Measurements from ENCODE around the gene GLRB. TPM values are rescaled to one million over a fixed set of nuclear protein-coding genes. Genes with fewer than 3 reads are reported as not detected.
A peak's percentile ranks its signal among the peaks of the same experiment; 100 is the strongest.
"Not testable (repeated sequence)": the region's sequence is repeated elsewhere in the genome, so short reads cannot be mapped to it uniquely, and the experiment has no call there.

Gene GLRB
- polyA plus RNA-seq (ENCODE audit: insufficient read length in 4 of 4): 10 to 100 TPM; 12.2 to 17.8 (median 15.8) TPM

DNA sequence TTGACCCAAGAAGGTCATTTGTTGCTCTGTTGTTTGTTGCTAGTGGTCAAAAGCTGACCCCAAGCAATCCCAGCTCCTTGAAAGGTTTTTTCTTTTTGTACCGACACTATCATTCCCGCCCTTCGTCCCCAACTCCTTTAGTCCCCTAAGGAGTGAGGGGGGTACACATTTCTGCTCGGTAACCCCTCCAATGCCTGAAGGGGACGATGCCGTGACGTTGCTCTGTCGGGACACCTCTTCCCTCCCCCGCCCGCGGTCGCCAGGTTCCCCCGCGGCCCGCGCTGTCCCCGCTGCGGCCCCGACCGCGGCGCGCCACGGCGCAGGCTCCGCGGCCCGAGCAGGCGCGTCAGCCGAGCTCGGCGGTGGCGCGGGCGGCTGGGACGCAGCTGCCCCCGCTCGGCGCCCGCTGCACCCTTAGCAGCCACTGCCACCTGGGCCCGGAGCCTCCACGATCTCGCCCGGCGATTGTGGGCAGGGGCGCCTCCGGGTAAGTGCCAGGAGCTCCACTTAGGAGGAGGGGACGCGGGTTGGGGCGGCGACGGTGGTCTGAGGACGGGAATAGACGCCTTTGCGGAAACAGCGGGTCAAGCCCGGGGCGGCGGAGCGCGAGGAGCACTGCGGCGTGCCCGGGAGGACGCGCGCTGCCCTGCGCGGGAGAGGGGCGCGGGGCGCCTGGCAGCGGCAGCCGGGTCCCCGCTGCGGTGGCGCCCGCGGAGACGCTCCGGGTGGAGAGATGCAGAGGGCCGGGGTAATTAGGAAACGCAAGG is at the start of gene GLRB:
Gene GLRB (plus strand): TSS at position 340 of the 767 bp plus-strand sequence. CDS start 1,875 bp downstream, outside the sequence.
- DNase-seq (ENCODE audit: low read depth in 4 of 4, low spot score in 3 of 4): peak in 2 of 4 donors; percentile 11 to 21

DNA sequence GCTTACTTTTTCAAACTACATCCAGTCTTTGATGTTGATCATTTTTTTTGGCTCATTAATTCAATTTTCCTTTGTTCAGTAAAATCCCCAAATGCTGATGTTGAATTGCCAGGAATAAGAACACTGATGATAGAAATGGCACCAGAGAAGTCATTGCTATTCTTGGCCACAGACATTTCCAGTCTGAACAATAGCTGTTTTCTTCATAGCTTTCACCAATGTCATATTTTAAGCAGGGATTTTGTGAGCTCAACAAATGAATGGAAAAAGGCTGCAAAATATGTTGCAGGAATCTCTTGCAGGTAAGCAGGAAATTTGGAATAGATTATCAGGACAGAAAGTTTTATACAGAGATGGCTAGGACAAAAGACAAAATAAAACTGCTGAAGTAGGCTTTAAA is 40.5 kb upstream of the GLRB start:
- no peak for DNase-seq (ENCODE audit: low read depth in 4 of 4, low spot score in 3 of 4)

DNA sequence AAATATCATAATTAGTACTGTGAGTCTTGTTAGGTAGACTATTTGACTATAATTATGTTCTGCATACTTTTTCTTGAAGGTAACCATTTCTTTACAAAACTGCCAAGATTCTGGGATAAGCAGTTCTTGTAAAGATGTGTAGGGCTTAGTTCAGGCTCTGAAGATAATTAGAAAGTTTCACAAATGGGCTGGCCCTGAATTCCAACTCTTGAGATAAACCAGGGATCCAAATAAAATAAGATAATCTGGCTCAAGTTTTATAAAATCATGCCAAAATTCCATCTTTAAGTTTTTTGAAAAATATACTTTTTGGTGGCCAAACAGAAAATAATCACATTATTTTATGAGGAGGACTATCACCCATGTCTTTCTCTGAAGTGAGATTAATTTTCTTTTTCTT is 35.5 kb upstream of the GLRB start:
- no peak for DNase-seq (ENCODE audit: low read depth in 4 of 4, low spot score in 3 of 4)

DNA sequence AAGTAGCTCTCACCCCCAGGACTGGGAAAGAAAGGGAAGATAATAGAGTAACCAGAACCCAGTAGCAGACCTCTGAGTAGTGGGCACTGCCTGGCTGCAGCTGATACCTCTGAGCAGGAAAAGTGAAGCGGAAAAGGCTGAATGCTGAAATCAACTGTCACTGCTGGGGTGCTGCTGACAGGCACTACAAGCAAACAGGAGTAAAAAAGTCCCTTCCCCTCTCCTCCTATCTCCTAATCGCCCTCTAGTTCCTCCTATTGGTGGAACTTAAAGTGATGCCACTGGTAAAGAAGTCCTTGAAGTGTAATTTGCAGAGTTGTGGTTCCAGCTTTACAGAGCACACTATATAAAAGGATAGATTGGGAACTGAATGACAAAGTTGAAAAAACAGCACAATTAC is 32.8 kb upstream of the GLRB start:
- no peak for DNase-seq (ENCODE audit: low read depth in 4 of 4, low spot score in 3 of 4)

DNA sequence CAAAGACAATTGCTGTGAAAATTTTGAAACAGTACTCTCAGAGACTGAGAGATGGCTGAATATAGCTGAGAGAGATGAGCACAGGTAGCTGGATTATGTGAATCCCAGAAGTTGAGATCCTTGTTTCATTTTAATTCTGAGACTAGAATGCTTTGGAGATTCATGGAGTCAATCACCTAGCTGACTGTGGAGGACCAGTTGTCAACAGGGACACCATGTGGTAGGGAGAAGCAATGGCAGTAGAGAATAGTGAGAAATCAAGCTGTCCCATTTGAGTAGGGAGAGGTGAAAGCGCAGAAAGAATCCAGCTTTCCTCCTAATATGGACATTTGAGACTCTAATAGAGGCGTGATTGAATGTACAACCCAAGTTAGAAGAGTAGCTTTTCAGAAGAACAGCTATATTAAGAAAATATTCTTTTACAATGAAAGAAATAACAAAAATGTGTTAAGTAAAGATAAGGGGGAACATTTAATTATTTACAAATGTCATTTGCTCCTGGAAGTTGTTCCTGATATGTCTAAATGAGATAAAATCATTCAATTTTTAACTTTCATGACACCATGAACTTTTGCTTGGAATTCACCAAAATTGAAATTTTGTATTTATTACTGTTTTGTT is 30.3 kb upstream of the GLRB start:
- DNase-seq (ENCODE audit: low read depth in 4 of 4, low spot score in 3 of 4): peak; percentile 18 to 23 (median 22)

DNA sequence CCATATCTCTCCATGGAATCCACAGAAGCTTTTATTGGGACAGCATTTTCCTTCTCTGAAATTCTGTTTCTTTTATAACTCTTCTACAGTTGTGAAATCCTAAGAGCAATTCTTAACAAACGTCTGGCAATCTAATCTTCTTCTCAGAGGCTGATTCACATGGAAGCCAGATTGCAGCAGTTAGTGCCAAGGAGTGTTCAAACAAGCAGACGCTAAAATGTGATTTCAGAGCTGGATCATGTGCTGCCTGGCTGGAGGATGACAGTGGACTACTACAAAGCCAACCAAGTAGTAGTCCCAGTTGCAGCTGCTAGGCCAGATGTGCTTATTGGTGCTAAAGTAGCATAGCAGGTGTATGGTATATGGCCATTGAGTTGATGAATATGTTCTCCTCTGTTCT is 27.7 kb upstream of the GLRB start:
- DNase-seq (ENCODE audit: low read depth in 4 of 4, low spot score in 3 of 4): no peak

DNA sequence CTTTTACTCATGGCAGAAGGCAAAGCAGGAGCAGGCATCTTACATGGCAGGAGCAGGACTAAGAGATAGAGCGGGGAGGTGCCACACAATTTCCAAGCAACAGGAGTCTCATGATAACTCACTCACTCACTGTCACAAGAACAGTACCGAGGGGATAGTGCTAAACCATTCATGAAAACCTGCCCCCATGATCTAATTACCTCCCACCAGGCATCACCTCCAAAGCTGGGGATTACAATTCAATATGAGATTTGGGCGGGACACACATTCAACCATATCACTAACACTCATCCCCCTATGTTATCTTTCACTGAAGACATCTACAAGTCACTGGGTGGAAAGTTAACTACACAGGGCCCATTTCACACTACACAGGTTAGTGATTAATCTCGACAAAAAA is 25.4 kb upstream of the GLRB start:
- DNase-seq (ENCODE audit: low read depth in 4 of 4, low spot score in 3 of 4): no peak

DNA sequence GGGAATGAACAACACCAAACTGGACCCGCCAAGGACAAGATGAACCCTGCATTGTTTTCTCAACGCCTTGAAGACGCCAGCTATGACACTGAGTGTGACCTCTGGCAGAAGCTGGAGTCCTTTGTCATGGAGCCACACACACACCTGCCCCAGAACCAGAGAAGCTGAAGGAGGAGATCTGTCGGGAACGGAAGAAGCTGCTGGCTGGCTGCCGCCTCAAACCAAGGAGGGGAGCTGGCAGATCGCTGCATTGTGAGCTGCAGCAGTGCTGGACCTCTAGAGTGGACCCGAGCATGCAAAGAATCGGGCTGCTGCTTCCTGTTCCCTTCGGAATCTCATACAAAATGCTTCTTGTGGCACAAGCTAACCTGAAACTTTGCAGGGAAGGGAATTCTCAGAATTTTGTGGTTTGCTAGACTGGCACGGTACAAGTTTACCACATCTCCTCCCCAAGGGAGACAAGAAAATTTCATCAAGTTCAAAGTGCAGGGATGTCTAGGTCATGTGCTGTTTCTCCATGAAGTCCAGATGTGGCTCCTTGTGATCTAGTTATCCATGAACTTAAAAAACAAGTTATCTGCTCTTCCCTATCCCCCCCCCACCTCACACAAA is 23.4 kb upstream of the GLRB start:
- DNase-seq (ENCODE audit: low read depth in 4 of 4, low spot score in 3 of 4): no peak

DNA sequence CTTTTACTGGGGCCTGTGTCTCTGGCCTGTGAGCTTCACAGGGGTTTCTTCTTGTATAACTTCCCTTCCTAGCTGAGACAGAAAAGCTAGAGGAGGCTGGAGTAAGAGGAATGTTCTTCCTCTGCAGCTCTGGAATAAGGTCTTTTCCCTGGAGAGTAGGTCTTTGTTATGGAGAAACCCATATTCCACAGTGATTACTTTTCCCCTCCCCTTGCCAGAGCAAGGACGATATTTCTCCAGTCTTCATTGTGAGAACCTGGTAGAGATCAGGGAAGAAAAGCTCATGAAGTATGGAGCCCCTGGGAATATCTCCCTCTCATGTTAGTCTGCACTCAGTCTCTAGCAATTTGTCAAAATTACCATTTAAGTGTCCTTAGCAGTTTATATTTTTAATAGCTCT is 18.7 kb upstream of the GLRB start:
- no peak for DNase-seq (ENCODE audit: low read depth in 4 of 4, low spot score in 3 of 4)

DNA sequence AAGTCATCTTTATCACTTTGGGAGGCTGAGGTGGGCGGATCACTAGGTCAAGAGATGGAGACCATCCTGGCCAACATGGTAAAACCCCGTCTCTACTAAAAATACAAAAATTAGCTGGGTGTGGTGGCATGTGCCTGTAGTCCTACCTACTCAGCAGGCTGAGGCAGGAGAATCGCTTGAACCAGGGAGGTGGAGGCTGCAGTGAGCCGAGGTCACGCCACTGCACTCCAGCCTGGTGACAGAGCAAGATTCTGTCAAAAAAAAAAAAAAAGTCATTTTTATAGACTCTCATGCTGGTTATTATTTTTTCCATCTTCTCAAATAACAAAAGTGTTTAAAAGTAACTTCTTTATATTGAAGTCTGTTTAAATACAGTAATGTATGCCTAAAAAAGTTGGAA is 17.1 kb upstream of the GLRB start:
- not testable (repeated sequence) for DNase-seq (ENCODE audit: low read depth in 4 of 4, low spot score in 3 of 4)

DNA sequence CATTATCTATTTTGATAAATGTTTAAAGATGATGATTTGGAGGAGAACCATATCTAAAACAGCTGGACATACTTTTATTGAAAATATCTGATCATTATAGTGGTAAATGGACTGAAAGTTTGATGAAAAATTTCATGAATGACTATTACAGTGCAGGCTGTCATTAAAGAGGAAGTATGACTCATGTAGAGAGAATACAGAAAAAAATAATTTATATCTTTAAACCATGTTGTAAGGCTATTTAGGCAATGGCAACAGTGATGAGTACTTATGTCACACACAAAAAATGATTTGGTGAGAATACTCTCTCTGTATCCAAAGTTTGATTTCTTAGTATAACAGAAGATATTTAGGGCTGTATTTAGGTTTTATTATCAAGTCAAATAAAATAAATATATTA is 3.9 kb upstream of the GLRB start:
- DNase-seq (ENCODE audit: low read depth in 4 of 4, low spot score in 3 of 4): no peak

DNA sequence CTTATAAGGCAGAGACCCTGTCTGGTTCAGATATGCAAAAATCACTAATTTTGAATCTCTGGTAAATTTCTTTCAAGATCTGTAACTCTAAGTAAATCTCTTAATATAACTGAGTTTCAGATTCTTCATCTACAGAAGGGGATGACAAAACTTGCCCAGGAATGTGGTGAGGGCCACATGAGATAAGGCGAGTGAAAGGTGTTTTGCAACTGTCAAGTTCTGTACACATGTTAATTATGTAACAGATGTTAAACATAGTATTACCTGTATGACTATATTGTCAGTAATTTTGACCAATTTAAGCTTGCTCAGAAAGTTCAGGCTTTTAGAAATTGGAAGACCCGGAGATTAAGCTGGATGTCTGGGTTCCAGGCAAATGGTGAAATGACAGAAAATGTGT is 549 bp upstream of the GLRB start:
- DNase-seq (ENCODE audit: low read depth in 4 of 4, low spot score in 3 of 4): no peak

DNA sequence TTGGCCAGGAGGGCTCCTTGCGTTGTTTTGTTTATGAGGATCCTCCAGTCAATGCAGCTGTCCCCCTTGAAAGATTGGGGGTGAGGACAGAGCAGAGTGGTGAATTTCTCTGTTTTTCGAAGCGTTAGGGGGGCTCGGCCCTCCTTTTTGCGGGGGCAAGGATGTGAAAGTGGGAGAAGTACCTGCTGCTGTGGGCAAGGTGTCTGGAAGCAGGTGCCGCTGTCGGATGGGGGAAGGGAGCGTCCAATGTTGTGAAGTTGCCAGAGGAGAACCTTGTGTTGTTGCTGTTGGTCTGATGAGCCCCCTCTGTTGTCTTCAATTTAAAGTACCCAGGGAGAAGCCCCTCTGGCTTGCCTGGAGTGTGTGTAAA is 613 bp downstream of the GLRB start:
- peak in 2 of 4 donors; percentile 5 to 10 for DNase-seq (ENCODE audit: low read depth in 4 of 4, low spot score in 3 of 4)

DNA sequence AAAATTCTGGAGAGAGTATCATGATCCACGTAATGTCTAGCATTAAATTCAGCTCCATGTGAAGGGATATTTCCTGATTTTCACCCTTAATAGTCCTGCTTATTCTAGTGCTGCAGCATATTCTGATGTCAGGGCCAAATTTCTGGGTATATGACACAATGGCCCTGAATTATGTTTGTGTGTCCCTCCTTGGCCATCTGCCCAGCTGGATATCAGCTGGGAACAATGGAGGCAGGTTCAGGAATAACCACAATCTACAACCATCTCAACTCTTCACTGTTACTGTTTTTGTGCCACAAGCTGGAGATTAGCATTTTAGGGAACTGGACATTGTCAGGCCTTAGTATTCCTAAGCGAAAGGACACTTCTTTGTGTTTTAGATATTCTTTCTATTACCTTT is 3.5 kb downstream of the GLRB start:
- DNase-seq (ENCODE audit: low read depth in 4 of 4, low spot score in 3 of 4): no peak

DNA sequence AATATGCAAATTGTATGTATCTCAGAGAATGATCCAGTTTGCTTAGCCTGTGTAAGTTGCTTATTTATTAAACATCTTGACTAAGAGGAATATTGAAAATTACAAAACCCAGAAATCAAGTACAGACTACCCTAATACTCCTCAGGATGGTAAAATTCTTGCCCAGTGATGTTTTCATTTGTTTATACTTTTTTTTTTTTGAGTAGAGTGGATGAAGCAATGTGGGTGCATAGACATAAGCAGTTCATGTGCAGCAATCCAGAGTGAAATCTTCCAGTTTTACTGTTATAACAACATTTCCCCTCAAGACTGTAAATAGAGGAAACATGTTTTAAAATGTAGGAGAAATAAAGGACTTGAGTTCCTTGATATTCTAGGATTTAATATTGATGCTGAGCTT is 4.7 kb downstream of the GLRB start:
- no peak for DNase-seq (ENCODE audit: low read depth in 4 of 4, low spot score in 3 of 4)

DNA sequence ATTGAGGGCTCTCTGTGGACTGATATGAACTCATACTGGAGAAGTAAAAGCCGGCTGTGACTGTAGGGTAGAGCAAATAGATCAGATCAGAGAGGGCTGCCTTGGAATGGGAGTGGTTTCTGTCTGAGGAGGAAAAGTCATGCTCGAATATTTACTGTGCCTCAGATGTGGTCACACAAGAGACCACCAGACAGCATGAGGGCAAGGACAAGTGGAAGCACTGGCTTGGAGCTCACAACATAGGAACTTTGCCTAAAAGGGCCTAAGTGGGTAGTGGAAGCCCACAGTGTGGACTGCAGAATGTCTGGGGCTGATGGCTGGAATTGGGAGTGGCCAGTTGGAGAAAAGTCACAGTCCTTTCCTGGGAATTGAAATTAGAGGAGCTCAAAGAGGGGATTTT is 19.8 kb downstream of the GLRB start:
- DNase-seq (ENCODE audit: low read depth in 4 of 4, low spot score in 3 of 4): no peak

DNA sequence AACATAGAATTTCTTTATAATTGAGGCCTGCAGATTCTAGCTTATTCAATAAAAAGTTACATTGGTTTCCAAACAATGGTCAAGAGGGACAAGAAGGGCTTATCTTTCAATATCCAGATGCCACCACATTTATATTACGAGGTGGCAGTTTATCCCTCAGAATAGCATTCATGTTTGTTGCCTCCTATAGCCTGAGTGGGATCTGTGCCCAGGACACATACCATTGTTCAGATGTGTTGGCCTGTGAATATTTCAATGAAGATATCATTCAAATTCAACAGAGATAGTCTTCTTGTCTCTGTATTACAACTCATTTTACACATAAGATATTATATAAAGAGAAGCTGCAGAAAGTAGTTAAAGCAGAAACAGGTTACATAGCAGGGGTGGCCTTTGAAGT is 20.5 kb downstream of the GLRB start:
- DNase-seq (ENCODE audit: low read depth in 4 of 4, low spot score in 3 of 4): no peak

DNA sequence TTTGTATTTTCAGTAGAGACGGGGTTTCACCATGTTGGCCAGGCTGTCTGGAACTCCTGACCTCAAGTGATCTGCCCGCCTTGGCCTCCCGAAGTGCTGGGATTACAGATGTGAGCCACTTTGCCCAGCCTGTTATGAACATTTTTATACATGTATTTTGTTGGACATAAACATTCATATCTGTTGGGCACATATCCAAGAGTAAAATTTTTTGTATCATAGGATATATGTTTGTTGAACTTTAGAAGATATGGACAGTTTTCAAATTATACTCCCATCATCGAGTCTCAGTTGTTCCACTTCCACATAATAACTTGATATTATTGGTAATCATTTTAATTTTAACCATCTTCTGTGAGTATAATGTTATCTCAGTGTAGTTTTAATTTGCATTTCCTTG is 23.6 kb downstream of the GLRB start:
- no peak for DNase-seq (ENCODE audit: low read depth in 4 of 4, low spot score in 3 of 4)

DNA sequence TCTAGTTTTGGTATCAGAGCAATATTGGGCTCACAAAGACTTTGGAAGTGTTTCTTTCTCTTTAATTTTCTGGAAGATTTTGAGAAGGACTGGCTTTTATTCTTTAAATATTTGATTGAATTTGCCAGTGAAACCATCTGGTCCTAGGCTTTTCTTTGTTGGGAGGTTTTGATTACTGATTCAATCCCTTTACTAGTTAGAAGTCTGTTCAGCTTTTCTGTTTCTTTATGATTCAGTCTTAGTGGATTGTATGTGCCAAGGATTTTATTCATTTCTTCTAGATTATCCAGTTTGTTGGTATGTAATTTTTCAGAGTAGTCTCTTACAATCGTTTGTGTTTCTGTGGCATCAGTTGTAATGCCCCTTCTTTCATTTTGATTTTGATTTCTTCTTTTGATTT is 28.6 kb downstream of the GLRB start:
- no peak for DNase-seq (ENCODE audit: low read depth in 4 of 4, low spot score in 3 of 4)

DNA sequence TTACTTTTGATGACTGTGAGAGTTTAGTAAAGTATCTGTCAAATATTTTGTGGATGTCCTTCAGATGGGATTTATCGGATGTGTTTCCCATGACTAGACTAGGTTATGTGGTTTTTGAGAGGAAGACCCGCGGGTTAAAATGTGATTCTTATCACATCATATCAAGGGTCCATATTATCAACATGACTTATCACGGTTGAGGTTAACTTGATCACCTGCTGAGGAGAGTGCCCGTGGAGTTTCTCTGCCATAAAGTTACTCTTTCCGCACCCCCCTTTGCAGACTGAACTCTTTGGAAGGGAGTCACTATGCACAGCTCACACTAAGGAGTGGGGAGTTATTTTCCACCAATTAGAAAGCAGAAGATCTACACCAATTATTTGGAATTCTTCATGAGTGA is 38.7 kb downstream of the GLRB start:
- DNase-seq (ENCODE audit: low read depth in 4 of 4, low spot score in 3 of 4): no peak

DNA sequence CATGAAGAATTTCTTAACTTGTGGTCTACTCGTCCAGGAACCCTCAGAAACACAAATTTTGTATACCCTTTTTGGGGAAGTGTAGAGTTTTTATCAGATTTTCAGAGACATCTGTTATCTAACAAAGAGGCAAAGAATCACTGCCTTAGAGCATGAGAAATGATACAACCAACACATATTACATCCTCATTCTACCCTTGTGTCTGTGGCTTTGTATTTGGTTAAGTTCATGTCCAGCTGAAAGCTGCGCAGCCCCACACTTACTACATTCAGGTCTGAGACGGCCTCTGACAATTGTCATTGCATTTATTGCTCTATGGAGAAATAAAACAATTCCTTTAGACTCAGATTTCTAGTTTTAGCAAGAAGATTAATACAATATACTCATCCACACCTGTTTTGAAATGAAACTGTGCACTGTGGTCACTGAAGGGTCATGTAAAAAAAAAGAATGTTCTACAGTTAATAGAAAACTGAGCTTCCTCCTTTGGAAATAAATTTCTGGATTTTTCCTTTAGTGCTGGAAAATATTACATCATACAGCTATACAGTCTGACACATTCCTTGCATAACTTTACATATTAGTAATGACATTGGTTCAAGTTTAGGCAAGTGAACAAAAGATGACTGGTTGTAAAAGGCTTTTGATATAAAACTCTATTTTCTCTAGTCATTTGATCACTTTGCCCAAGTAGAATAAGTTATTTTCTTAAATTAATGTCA is 39.8 kb downstream of the GLRB start:
- DNase-seq (ENCODE audit: low read depth in 4 of 4, low spot score in 3 of 4): no peak

All from right renal pelvis (tissue), 4 donors.